GM12875 (cell line): ENCODE results near the gene STARD7.

Experiments used
- H3K4me3 ChIP-seq: one replicate; pipeline ENCODE4 v1.5.1; 2011; ENCODE audit warnings: low read depth, low read length, control low read depth
- TF ChIP-seq, protein P1 (sequence below): IDR thresholded peaks from 2 replicates; pipeline ENCODE4 v1.5.1; 2011; ENCODE audit warnings: low read depth, mild to moderate bottlenecking, control low read depth, inconsistent platforms, low read length, moderate library complexity, borderline replicate concordance; ENCODE audit not compliant: insufficient read depth

Gene STARD7

DNA sequence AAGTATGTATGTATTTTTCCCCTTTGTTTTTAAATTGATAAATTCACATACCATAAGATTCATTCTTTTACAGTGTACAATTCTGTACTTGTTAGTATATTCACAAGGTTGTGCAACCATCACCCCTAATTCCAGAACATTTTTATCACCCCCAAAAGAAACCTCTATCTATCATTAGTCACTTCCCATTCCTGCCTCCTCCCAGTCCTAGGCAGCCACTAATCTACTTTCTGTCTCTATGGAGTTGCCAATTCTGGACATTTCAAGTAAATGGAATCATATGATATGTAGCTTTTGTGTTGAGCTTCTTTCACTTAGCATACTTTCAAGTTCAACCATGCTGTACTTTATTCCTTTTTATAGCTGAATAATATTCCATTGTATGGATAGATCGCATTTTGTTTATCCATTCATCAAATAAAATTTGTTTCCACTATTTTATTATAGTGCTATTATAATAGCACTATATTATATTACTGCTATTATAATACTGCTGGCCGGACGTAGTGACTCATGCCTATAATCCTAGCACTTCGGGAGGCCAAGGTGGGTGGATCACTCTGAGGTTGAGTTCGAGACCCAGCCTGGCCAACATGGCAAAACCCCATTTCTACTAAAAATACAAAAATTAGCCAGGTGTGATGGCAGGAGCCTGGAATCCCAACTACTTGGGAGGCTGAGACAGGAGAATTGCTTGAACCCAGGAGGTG, 10.9 kb downstream of the STARD7 start:
- no peak overlapping the region for H3K4me3 ChIP-seq
- TF ChIP-seq, protein P1, sequence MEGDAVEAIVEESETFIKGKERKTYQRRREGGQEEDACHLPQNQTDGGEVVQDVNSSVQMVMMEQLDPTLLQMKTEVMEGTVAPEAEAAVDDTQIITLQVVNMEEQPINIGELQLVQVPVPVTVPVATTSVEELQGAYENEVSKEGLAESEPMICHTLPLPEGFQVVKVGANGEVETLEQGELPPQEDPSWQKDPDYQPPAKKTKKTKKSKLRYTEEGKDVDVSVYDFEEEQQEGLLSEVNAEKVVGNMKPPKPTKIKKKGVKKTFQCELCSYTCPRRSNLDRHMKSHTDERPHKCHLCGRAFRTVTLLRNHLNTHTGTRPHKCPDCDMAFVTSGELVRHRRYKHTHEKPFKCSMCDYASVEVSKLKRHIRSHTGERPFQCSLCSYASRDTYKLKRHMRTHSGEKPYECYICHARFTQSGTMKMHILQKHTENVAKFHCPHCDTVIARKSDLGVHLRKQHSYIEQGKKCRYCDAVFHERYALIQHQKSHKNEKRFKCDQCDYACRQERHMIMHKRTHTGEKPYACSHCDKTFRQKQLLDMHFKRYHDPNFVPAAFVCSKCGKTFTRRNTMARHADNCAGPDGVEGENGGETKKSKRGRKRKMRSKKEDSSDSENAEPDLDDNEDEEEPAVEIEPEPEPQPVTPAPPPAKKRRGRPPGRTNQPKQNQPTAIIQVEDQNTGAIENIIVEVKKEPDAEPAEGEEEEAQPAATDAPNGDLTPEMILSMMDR: no peak

DNA sequence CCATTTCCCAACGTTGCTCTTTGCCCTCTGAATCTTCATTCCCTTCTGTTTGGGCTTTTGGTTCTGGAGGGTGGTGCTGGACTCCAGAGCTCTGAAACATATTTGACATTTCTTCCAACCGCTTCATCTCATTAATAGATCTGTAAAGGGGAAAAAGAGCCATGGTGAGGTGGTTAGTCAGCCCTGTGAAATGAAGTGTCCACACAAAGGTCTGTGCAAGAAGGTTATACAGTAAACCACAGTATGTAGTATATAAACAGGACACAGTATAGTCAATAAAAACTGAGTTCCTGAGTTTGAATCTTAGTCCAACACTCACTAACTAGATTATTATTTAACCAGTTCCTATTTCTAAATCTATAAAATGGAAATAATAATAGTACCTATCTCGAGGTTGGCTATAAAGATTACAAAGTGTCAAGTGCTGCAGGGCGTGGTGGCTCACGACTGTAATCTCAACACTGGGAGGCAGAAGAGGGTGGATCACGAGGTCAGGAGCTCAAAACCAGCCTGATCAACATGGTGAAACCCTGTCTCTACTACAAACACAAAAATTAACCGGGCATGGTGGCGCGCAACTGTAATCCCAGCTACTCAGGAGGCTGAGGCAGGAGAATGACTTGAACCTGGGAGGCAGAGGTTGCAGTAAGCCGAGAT, 13.1 kb downstream of the STARD7 start:
- TF ChIP-seq, protein P1: no peak

DNA sequence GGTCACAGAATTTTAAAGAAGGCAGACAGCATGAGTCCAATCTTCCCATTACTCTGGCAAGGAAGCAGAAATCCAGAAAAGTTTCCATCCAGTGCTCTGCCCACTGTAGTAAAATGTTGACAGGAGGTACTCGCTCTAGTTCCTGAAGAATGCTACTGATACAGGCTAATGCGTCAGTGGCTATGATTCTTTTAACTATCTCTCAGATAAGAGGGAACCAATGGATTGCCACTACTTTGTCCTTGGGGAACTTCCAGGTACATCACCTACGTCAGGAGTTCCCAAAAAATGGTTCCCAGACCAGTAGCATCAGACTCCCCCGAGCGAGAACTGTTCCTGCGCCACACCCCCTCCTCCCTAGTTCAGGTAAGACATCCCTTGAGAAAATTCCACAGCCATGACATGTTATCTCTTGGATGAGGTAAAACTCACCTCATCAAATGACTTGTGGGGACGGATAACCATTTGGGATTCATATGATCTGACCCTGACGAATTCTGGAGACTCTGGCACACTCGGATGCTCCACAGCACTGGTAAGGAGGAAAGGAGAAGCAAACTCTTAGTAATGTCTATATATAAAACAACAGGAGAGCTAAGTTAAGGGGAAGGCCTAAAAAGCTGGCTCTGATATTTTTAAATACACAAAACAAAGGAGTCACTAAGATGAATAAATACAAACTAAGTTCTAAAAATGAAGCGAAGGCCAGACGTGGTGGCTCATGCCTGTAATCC, 16.5 kb downstream of the STARD7 start:
- no peak overlapping the region for H3K4me3 ChIP-seq

More for the DNA sequence above, 13.1 kb downstream of the STARD7 start:
- H3K4me3 ChIP-seq: no peak overlapping the region

DNA sequence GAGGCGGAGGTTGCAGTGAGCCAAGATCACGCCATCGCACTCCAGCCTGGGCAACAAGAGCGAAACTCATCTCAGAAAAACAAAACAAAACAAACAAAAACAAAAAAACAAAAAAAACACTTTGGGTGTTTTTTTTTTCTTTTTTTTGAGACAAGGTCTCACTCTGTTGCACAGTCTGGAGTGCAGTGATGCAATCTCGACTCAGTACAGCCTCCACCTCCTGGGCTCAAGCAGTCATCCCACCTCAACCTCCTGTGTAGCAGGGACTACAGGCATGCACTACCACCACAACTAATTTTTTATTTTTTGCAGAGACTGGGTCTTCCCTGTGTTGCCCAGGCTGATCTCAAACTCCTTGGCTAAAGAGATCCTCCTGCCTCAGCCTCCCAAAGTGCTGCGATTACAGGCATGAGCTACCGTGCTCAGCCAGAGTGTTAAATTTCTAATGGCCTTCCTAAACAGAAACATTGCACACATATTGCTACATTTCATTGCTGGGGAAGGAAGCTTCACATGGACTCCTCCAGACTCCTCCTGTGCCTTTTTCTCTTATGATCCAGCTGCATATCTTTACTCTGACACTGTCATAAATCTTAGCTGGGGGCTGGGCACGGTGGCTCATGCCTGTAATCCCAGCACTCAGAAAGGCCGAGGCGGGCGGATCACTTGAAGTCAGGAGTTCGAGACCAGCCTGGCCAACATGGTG, 19.7 kb downstream of the STARD7 start:
- TF ChIP-seq, protein P1: no peak
- H3K4me3 ChIP-seq: no peak overlapping the region

More for the DNA sequence above, 16.5 kb downstream of the STARD7 start:
- TF ChIP-seq, protein P1: no peak

DNA sequence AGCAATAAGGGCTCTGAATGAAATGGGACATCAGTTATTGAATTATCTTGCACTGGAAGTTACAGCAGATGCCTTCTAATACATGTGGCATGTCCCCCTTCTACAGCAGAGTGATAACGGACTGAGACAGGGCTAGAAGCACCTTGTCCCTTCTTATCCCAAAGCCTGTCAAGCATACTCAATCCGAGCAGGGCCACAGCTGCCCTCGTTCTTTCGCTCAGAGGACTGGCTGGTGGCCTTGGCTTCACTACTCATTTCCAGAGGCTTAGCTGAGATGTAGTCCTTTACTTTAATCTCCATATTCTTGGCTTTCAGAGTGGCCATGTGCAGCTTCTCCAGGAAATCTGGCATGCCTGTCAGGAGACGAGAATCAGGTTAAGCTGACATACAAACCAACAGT, 22.1 kb downstream of the STARD7 start:
- H3K4me3 ChIP-seq: no peak overlapping the region
- TF ChIP-seq, protein P1: no peak

DNA sequence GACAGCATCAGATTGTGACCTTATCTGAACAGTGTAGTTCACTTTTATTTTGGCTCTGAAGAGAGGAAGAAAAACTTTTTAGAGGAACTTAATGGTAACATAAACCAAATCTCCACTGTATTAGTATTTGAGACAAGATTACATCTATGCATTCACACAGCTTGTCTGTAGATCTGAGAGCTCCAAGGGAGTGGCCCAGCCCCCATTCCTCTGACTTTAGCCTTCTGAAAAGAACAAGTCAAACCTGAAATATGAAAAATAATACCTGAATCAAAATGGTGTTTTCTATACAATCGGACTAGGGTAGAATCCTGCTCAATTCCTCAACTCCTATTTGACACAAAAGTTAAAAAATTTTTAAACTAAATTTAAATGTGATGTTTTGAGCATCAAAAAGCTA, 23.1 kb downstream of the STARD7 start:
- TF ChIP-seq, protein P1: no peak
- H3K4me3 ChIP-seq: no peak overlapping the region
